GM19438 (cell line): ENCODE data around the gene DNAJB6.

Experiments
- ATAC-seq: cut with Tn5 transposase; IDR thresholded peaks from one replicate; pipeline ENCODE4 v1.9.1; 2021; ENCODE audit warnings: low read depth; ENCODE audit not compliant: unreplicated experiment

The DNAJB6 gene

DNA sequence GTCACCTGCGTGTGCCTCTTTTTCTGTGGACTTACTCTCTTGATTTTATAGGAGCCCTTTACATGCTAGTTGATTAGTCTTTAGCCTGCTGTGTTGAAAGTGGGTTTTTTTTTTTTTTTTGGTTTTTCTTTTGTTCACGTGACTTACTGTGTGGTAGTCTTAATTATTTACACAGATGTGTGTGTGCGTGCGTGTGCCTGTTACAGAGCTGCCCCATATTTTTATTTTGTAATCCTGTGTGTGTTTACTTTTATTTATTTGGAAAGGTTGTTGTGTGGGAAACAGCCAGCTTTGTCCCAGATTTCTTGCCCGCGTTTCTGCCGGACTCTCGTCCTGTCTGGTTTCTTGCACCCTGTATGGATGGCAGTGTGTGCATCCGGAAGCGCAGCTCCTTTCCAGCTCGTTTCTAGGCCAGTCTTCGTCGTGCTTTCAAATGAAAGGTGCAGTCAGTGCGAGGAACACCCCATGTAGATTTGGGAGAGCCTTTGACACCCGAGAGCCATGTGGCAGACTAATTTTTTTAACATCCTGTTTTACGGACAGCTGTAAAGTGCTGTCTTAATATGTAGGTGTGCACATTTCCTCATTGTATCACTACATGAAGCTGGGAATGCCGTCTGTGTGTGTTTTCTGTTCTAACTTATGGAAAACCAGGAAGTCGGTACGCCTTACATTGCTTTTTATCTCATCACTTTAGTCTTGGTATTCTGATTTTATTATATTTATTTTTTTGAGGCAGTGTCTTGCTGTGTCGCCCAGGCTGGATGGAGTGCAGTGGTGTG is 55.6 kb downstream of the DNAJB6 start:
- no peak for ATAC-seq

DNA sequence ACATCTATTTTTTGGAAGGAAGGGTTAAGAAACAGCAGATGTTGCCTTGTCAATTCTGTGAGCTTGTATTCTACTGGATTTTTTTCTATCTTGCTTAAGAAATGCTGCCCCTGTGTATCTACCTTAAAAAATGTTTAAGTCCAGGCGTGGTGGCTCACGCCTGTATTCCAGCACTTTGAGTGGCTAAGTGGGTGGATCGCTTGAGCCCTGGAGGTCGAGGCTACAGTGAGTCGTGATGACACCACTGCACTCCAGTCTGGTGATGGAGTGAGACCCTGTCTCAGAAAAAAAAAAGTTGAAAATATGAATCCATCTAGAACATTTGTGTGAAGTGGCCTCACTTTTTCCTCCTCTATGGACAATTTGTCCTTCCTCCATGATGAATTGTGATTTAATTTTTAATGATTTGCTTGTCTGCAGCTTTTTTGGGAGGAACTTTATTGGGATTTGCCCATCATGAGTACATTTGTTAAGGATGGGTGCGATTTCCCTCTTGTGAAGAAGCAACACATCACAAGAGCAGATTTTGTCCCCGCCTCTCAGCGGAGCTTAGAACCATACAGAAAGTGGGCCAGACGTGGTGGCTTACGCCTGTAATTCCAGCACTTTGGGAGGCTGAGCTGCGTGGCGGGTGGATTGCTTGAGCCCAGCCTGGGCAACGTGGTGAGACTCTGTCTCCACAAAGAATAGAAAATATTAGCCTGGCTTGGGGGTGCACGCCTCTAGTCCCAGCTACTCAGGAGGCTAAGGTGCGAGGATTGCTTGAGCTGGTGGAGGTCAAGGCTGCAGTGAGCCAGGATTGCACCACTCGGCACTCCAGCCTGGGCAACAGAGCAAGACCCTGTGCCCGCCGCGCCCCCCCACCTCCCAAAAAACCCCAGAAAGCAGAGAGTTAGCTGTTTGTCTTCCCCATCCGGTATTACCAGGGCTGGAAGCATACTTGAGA is 57.7 kb downstream of the DNAJB6 start:
- no peak for ATAC-seq

DNA sequence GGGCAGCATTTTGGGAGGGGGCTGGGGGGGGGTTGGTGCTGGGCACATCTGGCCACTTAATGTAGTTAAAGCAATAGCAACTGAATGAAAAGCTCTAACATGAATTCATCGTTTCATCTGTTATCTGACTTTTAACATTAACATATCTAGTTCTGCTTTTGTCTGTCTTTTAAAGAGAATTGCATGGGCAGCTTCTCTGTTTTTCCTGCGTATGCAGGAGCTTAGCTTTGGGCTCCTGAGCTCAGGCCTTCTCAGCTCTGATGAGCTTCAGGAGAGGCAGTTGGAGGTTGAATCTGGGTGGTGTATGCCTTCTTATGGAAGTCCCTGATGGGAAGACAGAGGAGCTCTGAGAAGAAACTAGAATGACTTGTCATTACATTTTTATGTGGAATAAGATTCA is 58.4 kb downstream of the DNAJB6 start:
- no peak for ATAC-seq

DNA sequence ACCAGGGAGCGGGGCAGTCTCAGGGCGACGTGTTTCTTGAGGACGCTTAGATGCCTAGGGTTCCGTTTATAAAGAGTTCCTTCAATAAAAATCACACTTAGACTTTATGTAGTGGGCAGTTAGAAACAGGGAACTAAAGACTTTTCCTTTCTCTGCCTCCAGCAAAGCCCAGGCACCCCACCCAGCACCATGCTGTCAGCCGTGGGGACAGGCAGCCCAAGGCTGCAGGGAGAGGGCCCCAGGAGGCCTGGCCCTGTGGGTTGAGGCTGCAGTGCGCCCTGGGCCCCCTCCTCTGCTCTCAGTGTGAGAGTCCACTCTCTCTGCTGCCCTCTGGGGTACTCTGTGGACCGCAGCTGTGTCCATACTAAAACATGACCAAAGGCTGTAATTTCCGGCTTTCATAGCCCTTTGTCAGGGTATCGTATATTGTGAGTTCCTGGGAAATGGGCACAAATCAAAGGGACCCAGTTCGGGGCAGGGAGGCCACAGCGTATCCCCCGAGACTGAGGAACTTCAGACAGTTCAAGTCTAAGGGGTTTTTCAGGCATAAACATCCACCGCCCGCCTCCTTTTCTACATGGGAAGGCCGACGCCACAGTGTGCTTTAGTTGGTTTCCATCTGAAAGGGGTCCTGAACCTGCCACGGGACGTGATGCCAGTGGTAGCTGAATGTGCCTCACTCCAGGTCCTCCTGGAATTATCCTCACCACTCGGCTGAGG is 59.7 kb downstream of the DNAJB6 start:
- ATAC-seq: no peak

DNA sequence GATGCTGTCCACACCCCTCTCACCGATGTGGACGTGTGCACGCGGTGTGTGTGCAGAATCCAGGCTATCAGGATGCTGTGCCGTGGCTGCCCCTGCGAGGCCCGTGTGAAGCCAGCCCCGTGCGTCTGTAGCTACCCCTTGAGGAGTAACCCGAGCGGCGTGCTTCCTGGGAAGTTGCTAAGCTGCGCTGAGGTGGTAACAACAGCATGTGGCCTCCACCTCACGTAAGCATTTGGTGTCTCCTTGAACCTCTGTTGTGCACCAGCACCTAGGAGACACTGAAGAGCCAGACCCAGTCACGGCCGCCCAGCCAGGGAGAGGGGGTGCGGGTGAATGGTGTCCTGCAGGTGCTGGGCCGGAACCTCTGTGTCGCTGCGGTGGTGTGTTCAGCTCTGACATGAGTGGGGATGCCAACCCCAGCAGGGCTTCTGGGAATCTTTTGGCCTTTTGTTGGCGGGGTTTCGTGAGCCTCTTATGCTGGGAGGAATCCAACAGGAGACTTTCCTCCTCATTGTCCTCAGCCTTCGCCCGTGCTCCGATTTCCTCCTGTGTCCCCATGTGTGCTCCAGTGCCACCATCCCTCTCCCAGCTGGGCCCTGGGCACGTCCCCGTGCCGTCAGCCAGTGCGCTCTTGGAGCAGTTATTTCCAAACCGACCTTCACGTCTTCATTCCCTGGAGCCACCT is 60.4 kb downstream of the DNAJB6 start:
- no peak for ATAC-seq

DNA sequence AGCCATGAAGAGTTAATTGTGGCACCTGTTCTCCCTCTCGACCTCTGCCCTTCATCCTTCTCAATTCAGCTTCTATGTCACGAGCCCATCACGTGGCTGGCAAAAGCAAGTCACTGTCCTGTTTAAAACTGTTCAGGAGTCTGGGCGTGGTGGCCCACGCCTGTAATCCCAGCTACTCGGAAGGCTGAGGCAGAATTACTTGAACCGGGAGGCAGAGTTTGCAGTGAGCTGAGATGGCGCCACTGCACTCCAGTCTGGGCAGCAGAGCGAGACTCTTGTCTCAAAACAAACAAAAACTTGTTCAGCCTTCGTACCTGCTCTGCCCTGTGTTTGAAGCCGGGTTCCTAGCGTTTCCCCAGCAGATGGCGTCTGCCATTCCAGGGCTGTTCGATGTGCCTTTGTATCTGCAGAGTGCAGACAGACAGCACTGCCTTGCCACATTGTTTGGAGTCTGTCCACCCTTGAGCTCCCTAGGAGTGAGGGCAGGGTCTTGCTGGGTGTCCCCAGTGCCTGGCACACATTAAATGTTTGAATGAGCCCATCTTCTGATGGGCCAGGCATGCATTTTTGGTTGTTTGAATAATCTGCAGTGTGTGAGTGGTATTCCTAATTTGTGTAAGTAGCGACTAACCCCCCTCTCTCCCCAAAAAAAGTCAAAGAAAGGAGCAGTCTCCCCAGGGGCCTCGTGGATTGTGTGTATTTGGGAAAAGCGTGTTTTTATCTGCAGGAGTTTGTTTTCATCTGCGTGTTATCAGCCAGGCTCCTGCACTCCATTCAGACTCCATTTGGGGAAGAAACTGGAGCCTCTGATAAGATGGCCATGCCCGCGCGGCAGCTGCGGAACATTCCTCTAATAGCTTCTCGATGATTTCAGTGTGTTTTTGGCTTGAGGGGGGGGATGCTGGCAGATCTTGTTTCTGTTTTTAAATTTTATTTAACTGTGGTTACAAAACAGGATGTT is 61.2 kb downstream of the DNAJB6 start:
- peak; percentile 75 for ATAC-seq

DNA sequence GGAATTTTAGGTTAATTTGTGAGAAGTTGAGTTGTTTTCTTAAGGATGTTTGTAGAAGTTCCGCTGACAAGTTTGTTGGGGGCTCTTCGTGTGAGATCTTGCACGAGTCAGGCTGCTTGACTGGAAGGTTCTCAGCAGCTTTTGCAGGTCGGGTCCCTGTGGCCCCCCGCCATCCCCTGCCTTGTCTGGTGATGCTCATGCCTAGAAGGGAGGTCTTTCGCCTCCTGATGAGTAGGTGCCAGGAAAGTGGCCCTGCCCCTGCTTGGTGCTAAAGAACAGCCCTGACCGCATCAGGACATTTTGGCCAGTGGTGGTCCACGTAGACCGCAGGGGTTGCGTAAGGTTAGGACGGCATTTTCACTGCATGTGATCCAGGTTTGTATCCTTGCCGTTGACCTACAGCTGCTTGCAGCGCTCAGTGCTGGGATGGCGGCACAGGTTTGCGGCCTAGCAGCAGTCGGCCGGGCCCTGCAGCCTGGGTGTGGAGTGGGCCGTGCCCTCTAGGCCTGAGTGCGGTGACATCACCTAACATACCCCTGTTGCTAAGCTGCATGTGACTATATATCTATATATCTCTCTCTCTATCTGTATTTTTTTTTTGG is 62.4 kb downstream of the DNAJB6 start:
- no peak for ATAC-seq

DNA sequence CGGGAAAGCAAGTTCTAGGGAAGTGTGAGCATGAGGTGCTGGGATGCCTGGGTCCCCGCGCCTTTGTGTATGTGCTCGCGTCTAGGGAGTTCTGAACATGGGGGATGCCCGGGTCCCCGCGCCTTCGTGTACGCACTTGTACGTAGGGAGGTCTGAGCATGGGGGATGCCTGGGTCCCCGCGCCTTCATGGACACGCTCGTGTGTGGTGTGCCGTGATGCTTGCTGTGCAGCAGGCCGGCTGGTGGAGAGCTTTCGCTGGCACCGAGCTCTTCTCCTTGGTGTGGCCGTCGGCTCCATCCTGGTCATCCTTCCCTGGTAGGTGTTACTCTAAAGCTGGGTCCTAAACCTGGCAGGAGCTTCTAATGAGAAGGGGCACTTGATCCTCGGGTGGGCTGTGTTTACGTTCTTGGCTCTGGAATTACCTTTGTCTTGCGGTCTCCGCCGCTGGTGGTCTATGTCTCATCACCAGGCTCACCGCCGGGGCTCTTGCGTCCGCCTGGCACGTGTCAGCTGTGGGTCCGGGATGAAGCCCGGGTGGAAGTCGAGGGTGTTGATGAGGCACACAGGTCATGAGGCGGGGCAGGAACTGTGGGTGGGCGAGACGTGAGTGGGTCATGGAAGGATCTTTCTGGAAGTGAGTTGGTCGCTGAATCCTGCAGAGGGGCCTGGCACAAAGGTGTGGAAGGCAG is 63.5 kb downstream of the DNAJB6 start:
- ATAC-seq: no peak

DNA sequence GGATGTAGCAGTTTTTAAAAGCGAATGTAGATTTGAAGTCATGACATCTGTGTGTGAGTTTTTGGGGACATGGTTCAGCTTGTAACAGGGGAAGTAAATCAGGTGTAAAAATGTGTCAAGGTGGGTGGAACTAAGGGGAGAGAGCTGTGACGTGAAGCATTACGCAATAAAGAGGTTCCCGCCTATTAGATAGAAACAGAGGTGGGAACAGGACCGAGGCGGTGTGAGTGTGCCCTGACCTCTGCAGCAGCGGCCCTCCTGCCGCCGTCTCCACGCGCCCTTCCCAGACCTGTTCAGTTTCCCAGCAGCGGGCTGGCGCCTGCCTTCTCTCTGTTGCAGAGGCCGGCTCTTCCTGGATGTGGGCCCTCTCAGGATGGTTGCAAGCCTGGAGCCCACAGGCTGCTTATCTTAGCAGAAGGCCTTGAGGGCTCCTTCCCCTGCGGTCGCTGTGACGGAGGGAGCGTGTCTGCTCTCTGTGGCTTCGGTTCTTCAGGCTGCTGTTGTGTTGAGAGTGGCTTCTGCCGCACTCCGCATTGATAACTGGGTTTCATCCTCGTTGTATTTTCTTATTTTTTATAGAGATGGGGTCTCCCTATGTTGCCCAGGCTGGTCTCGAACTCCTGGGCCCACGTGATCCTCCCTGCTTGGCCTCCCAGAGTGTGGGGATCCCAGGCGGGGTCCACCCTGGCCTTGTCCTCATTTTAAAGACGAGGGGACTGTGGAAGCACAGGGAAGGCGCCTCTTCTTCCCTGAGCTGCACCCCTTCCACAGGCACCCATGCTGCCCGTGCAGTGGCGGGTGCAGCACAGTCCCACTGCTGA is 65.0 kb downstream of the DNAJB6 start:
- ATAC-seq: no peak

DNA sequence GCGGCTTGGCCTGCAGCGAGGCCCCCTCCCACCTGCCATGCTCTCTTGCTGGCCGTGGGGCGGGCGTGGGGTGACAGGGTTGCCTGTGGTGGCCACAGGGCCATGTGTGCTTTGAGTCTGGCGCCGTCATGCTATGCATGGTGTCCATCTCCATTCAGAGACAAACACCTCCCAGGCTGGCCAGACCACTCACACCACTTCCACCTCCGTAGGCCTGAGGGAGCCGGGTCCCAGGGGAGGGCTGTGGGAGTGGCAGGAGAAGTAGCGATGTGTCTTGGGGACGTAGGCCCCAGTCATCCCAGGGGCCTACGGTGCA is 65.5 kb downstream of the DNAJB6 start:
- ATAC-seq: no peak

DNA sequence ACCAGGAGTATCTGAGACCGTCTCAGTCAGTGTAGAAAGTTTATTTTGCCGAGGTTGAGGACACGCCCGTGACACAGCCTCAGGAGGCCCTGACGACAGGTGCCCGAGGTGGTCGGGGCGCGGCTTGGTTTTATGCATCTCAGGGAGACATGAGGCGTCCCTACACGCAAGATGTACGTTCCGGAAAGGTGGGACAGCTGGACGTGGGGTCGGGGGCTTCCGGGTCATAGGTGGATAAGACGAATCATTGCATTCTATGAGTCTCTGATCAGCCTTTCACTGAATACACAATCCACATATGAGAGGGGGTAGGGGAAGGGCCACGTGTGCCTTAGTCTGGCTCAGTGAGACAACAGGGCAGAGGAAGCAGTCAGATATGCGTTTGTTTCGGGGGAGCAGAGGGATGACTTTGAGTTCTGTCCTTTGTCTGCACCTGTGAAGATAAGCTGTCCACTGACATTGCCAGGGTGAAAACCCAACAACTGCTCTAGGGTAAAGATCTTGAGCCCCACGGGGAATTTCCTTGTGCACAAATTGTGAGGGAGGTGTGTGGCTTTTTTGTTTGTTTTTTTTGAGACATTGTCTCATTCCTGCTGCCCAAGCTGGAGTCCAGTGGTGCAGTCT is 66.2 kb downstream of the DNAJB6 start:
- ATAC-seq: no peak

DNA sequence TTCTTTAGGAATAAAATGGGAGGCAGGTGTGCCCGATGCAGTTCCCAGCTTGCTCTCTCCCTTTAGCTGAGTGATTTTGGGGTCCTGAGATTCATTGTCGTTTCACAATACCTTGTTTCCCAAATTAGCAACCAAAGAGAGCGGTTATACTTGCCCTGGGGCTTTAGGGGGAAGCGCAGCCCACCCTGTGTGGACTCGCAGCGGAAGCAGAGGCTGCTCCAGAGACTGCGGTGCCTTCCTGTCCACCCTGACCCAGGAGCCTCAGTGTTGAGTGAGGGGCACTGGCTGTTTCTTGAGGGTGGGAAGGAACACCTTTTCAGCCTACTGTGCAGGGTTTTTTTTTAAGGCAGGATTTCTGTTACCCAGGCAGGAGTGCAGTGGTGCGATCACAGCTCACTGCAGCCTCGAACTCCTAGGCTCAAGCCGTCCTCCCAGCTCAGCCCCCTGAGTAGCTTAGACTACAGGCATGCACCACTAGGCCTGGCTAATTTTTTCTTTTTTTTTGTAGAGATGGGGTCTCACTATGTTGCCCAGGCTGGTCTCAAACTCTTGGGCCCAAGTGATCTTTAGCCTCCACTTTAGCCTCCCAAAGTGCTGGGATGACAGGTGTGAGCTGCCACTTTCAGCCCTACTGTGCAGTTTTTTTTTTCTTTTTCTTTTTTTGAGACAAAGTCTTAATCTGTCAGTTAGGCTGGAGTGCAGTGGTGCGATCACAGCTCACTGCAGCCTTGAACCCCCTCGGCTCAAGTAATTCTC is 67.0 kb downstream of the DNAJB6 start:
- no peak for ATAC-seq

DNA sequence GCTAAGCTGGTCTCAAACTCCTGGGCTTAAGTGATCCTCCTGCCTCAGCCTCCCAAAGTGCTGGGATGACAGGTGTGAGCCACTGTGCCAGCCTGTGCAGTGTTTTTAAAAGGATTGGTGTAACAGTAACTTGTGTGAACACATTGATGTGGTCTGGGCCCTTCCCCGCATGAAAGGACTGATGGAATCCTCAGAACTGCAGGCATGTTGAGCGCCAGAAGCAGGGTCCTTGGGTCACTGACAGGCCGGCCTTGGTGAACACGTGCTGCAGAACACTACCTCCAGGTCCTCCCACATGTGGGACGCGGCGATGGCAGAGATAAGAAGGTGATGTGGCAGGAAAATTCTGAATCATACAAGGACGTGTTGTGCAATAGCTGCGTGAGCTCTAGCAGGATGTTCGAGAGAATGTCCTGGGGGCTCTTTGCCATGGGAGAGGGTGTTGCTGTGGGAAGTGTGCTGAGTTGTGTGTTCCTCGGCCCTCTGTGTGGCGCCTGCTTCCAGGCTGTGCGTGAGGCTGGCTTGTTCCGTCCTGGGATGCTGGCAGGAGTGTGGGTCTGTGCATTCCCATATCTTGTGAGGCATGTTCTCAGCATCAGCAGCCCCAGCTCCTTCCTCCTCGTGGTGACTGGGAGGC is 68.2 kb downstream of the DNAJB6 start:
- no peak for ATAC-seq

DNA sequence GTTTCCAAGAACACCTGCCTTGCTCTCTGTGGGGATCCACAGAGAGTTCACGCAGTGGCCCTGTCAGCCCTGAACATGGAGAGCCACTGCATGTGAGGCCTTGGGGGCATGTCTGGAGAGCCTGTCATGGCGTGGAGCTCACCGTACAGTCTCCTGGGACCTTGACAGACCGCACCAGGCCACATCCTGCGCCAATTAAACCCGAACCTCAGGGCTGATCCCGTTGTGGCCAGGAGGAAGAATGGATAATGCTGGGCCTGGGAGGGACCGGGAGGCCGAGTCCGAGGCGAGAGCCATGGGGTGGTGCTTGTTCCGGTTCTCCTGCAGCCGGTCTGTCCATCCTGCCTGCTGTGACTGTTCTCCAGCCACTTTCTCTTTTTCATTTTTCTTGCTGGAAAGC is 68.7 kb downstream of the DNAJB6 start:
- ATAC-seq: no peak

DNA sequence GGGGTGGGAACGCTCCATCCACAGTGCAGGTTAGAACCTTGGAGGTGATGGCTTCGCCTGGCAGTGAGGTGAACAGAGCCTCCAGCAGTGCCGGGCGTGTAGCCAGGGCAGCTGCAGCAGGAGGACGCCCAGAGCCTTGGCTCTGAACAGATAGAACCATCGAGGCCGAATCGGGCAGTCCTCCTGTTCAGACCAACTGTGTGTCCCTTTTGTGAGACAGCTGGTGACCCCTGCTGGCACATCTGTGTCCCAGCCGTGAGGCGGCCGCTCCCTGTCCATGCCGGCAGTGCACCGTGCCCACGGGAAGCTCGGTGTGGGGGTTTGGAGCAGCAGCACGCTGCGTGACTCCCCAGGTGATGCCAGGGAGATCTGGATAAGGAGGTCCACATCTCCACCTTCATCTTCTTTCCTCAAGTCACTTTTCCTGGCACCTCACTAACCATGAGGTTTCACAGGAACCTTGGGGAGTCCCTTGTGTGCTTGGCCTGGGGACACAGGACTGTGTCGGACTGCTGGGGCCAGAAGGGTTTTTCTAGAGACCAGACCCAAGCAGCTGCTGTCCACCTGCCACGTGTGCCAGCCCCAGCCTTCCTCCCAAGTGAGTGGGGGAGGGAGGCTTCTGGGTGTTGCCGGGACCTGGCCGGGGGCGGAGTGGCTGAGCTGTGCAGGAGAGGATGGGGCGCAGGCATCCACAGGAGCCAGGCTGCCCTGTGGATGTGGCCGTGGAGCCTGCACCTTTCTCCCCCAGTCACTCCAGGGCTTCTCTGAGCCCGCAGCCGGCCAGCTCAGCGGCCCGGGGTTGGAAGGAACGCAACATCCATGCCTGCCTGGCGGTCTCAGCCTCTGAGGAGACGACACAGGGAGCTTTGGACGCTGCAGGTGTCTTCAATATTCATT is 69.4 kb downstream of the DNAJB6 start:
- ATAC-seq: no peak
